Muscle of leg (tissue), 16 donors: Measurements from ENCODE around the gene HTR4. TPM values are rescaled to one million over a fixed set of nuclear protein-coding genes. Genes with fewer than 3 reads are reported as not detected.

Experiments used
- DNase-seq: peaks from one replicate; pipeline ENCODE4 v3.0.0; 2013
- H3K27ac ChIP-seq: one replicate; pipeline ENCODE4 v1.5.1; 2013; ENCODE audit warnings: mild to moderate bottlenecking, low read length, control low read depth
- H3K27me3 ChIP-seq: one replicate; pipeline ENCODE4 v1.6.1; 2013; ENCODE audit warnings: low read length; ENCODE audit not compliant: control insufficient read depth, insufficient read depth
- H3K36me3 ChIP-seq: one replicate; pipeline ENCODE4 v1.6.1; 2013; ENCODE audit warnings: low read length; ENCODE audit not compliant: control insufficient read depth, insufficient read depth
- H3K4me1 ChIP-seq: one replicate; pipeline ENCODE4 v1.6.1; 2013; ENCODE audit warnings: low read length; ENCODE audit not compliant: control insufficient read depth, insufficient read depth
- H3K4me3 ChIP-seq: one replicate; pipeline ENCODE4 v1.5.1; 2013; ENCODE audit warnings: low read length, control low read depth
- H3K9me3 ChIP-seq: replicated peaks from 2 replicates; pipeline ENCODE4 v1.6.1; 2013; ENCODE audit warnings: low read depth, low read length; ENCODE audit not compliant: control insufficient read depth
- WGBS: methylation state at CpG from one replicate; pipeline ENCODE4 v1.1.5; 2013; ENCODE audit warnings: missing lambda C conversion rate; ENCODE audit not compliant: insufficient coverage; 5-methylcytosine and 5-hydroxymethylcytosine counted together
- long read RNA-seq, 11 donors: transcript quantifications; one replicate each; lab custom pipeline, GENCODE V29; 2026
- polyA plus RNA-seq, 8 donors: library from polyadenylated mRNA; unstranded; fragments of 120-200 nt; gene quantifications; one replicate each; pipeline versions ENCODE4 v1.2.1 to v1.2.3, GENCODE V29; 2013; ENCODE audit warnings: inconsistent platforms in 1 of 8, low replicate concordance in 1 of 8; ENCODE audit not compliant: insufficient read length in 8 of 8, insufficient read depth in 1 of 8
- total RNA-seq: library from RNA; stranded (reverse); fragments of 120-200 nt; gene quantifications from one replicate; pipeline ENCODE4 v1.2.4, GENCODE V29; 2013

Gene HTR4, protein sequence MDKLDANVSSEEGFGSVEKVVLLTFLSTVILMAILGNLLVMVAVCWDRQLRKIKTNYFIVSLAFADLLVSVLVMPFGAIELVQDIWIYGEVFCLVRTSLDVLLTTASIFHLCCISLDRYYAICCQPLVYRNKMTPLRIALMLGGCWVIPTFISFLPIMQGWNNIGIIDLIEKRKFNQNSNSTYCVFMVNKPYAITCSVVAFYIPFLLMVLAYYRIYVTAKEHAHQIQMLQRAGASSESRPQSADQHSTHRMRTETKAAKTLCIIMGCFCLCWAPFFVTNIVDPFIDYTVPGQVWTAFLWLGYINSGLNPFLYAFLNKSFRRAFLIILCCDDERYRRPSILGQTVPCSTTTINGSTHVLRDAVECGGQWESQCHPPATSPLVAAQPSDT
- total RNA-seq (not detected), polyA plus RNA-seq (under 1 TPM in 1 of 8 donors, not detected in 7; 0.07 TPM)
- long read RNA-seq, donor 1, result 0 reads
- long read RNA-seq, donor 2, result 0 reads
- long read RNA-seq, donor 3, result 0 reads
- long read RNA-seq, donor 4, result 0 reads
- long read RNA-seq, donor 5, result 0 reads
- long read RNA-seq, donor 6, result 0 reads
- long read RNA-seq, donor 7, result 0 reads
- long read RNA-seq, donor 8, result 0 reads
- long read RNA-seq, donor 9, result 0 reads
- long read RNA-seq, donor 10, result 0 reads
- long read RNA-seq, donor 11, result 0 reads

DNA sequence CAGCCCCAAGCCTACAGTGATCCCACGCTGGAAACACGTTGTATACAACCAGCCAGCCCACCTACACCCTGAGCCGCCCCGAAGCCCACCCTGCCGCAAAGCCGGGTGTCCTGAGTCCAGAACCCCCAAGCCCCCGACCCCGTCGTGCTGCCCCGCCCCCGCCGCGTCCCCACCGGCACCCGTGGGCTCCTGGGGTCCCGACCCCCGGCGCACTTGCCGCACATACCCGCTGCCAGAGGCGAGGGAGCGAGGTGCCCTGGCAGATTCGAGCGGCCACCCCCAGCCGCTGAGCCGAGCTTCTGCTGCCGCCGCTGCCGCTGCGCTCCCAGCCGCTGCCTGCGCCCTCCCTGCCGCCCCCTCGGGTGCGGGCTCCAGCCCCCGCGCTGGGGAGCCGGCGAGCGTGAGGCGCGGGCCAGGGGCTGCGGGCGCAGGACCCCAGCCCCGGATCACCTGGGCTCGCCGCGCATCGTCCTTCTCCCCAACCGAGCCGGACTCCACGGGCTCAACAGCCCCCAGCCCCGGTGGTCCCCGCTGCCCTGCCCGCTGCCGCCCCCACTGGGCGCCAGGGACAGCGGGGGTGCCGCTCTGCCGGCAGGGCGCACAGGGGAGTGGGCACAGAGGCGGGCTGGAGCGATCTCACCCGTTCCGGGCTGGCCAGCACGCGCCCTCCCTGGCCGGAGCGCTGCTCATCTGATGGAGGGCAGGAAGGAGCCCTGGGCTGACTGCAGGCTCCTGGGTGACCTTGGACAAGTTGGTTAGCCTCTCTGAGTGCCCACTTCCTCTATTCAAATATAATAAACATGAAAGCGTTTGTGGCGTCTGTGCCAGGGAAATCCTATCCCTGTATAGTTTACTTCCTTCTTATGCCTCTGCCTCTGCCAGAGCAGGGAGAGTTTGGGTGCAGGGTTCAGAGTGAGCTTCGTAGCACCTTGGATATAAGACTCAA is at the start of gene HTR4:
TSS of gene HTR4 (minus strand) at position 692 of the 946 bp plus-strand sequence. CDS start 17,513 bp downstream, outside the sequence.
- WGBS, result 2% methylated on average over 67 of the region's 72 CpGs
- H3K4me3 ChIP-seq, result no peak within 1 kb of the TSS
- H3K27me3 ChIP-seq, result peaks cover 23% of the 10 kb centered on the region

DNA sequence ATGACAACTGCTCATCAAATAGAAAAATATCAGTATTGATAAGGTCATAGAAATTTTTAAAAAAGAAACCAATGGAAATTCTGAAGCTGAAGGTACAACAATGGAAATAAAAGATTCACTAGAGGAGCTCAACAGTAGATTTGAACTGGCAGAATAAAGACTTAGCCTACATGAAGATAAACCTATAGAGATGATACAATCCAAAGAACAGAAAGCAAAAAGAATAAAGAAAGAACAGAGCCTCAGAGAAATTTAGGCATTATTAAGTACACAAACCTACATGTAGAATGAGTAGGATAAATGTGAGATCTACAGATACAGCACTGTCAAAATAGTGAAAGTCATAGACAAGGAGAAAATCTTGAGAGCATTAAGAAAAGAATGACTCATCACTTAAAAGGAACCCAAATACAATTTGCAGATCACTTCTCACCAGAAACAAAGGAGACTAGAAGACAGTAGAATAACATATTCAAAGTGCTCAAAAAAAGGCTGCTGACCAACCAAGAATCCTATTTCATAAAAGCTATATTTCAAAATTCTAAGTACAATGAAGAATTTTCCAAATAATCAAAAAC is 47.8 kb upstream of the HTR4 start:
- H3K9me3 ChIP-seq, result no peaks in the 10 kb centered on the region
- H3K4me1 ChIP-seq, result no peaks in the 10 kb centered on the region
- H3K27me3 ChIP-seq, result no peaks in the 10 kb centered on the region
- DNase-seq, result no peak
- H3K36me3 ChIP-seq, result no peaks in the 10 kb centered on the region
- H3K27ac ChIP-seq, result no peak overlapping the region
- no peak overlapping the region for H3K4me3 ChIP-seq

More for the DNA sequence above, at the start of gene HTR4:
- Histone ChIP-seq H3K36me3 (no peaks in the 10 kb centered on the region), H3K9me3 (no peaks in the 10 kb centered on the region), H3K27ac (no peak within 1 kb of the TSS), H3K4me1 (no peaks in the 10 kb centered on the region)
- DNase-seq, result no peak

DNA sequence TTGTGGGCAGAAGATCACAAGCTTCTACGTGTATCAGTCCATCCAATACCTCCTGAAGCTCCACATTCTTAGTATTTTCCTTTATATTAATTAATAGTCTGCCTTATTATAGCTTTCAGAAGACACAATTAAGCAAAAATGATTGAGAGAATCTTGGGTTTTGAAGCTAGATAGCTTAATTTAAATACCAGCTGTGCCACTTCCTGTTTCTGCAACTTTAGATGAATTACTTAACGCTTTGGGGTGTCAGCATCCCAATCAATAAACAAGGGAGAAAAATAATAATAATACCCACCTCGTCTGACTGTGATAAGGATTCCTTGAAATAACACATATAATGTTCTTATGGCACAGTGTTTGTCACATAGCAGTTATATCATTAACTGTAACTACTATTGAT is 44.7 kb upstream of the HTR4 start:
- no peak for DNase-seq
- Histone ChIP-seq H3K4me1 (no peaks in the 10 kb centered on the region), H3K36me3 (no peaks in the 10 kb centered on the region), H3K9me3 (no peaks in the 10 kb centered on the region), H3K4me3 (no peak overlapping the region), H3K27me3 (no peaks in the 10 kb centered on the region), H3K27ac (no peak overlapping the region)
- no CpG with 5 or more reads among the region's 3 CpGs for WGBS

DNA sequence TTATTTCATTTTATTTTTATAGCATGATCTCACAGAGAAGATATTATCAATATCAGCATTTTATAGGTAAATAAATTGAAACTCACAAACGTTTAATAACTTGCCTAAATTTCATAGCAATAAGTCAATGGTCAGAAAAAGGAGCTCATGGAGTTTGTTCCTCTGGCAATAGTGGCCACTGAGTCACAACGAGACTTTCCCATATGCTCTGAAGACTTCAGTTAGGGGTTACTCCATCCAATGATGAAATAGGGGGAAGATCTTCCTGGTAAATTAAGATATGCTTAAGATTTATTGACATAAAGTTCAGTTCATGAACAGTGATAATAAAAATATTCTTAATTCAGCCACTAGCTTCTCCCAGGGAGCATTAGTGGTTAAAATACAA is 43.5 kb upstream of the HTR4 start:
- Histone ChIP-seq H3K9me3 (no peaks in the 10 kb centered on the region), H3K4me1 (no peaks in the 10 kb centered on the region), H3K4me3 (no peak overlapping the region), H3K36me3 (no peaks in the 10 kb centered on the region), H3K27me3 (no peaks in the 10 kb centered on the region), H3K27ac (no peak overlapping the region)
- WGBS, result no CpG with 5 or more reads among the region's 2 CpGs
- no peak for DNase-seq

DNA sequence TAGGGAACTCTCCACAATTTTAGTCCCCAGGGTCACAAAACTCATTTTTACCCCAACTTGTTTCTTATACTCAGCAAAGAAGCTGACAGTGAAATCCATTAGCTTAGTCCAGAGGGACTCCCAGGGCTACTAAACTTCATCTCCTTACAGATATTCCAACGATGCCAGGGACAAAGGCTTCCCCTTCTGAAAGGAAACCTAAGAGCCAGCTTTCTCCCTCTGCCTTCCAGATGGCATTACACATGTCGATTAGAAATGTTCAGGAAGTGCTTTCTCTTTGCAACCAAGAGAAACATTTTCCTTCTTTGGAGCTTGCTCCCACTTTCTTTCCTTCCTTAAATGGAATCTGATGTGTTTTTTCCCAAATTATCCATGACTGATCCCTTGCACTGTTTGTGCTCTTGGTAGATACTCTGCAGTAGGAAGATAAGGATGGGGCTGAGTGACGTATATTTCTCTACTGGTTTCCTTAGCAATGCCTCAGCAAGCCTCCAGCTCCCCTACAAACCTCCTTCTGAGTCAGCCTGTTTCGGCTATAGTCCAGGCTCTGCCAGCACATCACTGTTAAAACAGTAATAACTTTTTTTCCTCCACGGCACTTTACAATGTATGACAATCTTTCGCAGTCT is 43.0 kb upstream of the HTR4 start:
- no peak overlapping the region for H3K4me3 ChIP-seq
- 80% methylated on average over 1 of the region's 6 CpGs for WGBS
- H3K9me3 ChIP-seq, result no peaks in the 10 kb centered on the region
- DNase-seq, result no peak
- H3K27me3 ChIP-seq, result no peaks in the 10 kb centered on the region
- H3K36me3 ChIP-seq, result no peaks in the 10 kb centered on the region
- no peak overlapping the region for H3K27ac ChIP-seq
- no peaks in the 10 kb centered on the region for H3K4me1 ChIP-seq

DNA sequence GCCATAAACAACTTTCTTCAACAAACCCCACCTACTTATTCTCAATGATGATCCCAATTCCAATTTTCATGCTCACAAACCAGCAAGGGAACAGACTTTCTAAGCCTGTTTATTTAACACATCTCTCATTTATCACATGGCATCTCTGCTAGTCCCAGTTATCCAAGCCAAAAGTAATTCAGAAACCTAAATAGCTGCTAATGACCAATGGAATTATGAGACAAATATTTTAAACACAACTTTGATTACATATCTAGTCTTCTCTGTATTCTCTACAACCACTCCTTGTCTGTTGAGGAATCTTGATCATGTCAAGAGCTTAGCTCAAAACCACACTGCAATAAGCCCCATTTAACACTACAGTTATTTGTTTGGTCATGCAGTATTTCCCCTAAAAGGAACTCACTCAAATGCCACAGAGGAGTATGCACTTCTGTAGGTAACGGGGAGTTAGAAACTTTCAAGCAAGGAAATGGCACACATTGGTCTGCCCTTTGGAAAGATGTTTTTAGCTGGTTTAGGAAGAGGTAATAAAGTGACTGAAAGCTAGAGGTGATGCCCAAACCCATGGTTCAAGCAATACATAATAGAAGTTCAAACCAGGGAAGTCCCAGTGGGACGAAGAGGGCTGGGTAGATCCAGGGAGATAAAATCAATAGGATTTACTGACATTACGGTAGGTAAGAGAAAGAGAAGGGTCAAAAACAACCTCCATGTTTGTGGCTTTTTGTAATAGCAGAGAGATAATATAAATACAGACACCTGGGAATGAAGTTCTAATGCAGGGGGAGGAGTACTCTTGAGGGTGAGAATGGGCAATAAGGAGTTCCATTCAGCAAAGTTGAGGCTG is 42.1 kb upstream of the HTR4 start:
- H3K27ac ChIP-seq, result no peak overlapping the region
- H3K4me1 ChIP-seq, result no peaks in the 10 kb centered on the region
- WGBS, result no CpG with 5 or more reads among the region's 3 CpGs
- no peak overlapping the region for H3K4me3 ChIP-seq
- no peaks in the 10 kb centered on the region for H3K27me3 ChIP-seq
- H3K9me3 ChIP-seq, result no peaks in the 10 kb centered on the region
- H3K36me3 ChIP-seq, result no peaks in the 10 kb centered on the region
- DNase-seq, result no peak

DNA sequence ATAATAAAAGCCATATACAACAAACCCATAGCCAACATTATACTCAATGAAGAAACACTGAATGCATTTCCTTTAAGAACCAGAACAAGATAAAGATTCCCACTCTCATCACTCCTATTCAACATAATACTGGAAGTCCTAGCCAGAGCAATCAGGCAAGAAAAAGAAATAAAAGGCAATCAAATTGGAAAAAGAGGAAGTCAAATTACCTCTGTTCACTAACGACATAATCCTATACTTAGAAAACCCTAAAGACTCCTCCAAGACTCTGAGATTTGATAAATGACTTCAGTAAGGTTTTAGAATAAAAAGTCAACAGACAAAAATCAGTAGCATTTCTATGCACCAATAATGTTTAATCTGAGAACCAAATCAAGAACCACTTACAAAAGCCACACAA is 36.6 kb upstream of the HTR4 start:
- H3K27ac ChIP-seq, result no peak overlapping the region
- H3K27me3 ChIP-seq, result no peaks in the 10 kb centered on the region
- H3K4me1 ChIP-seq, result no peaks in the 10 kb centered on the region
- no peak overlapping the region for H3K4me3 ChIP-seq
- WGBS, result no CpG with 5 or more reads among the region's 1 CpG
- H3K9me3 ChIP-seq, result no peaks in the 10 kb centered on the region
- no peak for DNase-seq
- H3K36me3 ChIP-seq, result no peaks in the 10 kb centered on the region

DNA sequence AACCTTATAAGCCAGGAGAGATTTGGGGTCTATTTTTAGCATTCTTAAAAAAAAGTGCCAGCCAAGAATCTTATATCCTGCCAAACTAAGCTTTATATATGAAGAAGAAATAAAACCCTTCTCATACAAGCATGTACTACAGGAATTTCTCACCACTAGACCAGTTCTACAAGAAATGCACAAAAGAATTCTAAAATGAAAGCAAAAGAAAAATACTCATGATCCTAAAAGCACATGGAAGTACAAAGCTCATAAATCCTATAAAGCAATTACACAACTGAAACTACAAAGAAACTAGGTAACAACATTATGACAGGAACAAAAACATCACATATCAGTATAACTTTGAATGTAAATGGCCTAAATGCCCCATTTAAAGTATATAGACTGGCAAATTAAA is 34.5 kb upstream of the HTR4 start:
- Histone ChIP-seq H3K27ac (no peak overlapping the region), H3K27me3 (no peaks in the 10 kb centered on the region), H3K9me3 (no peaks in the 10 kb centered on the region), H3K36me3 (no peaks in the 10 kb centered on the region), H3K4me1 (no peaks in the 10 kb centered on the region), H3K4me3 (no peak overlapping the region)
- DNase-seq, result no peak

DNA sequence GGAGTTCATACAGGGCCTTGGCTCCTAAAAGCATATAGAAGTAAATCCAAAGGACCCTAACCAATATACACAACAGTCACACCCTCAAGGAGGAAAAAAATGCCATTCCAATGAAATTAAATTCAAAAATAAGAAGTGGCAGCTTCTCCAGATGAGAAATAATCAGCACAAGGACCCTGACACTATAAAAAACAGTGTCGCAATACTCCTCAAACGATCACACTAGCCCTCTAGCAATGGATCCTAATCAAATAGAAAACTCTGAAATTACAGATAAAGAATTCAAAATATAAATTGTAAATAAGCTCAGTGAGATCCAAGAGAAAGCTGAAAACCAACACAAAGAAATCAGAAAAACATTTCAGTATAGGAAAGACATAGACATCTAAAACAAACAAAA is 33.5 kb upstream of the HTR4 start:
- no peak for DNase-seq
- Histone ChIP-seq H3K27ac (no peak overlapping the region), H3K4me1 (no peaks in the 10 kb centered on the region), H3K27me3 (no peaks in the 10 kb centered on the region), H3K4me3 (no peak overlapping the region), H3K9me3 (no peaks in the 10 kb centered on the region), H3K36me3 (no peaks in the 10 kb centered on the region)
- WGBS, result no CpG with 5 or more reads among the region's 2 CpGs
